HUES48 (cell line): ENCODE results near the gene VPS9D1.
"Not testable (repeated sequence)": the region's sequence is repeated elsewhere in the genome, so short reads cannot be mapped to it uniquely, and the experiment has no call there.

Experiments used
- H3K27ac ChIP-seq: one replicate; pipeline ENCODE4 v1.7.0; 2013; ENCODE audit warnings: low read depth, low read length, inconsistent platforms
- H3K27me3 ChIP-seq: 2 replicates; pipeline ENCODE4 v1.6.1; 2013; ENCODE audit warnings: mild to moderate bottlenecking, low read length; ENCODE audit not compliant: control insufficient read depth, insufficient read depth
- H3K36me3 ChIP-seq: 2 replicates; pipeline ENCODE4 v1.6.1; 2013; ENCODE audit warnings: low read length; ENCODE audit not compliant: control insufficient read depth, insufficient read depth
- H3K4me1 ChIP-seq: 2 replicates; pipeline ENCODE4 v1.6.1; 2013; ENCODE audit warnings: mild to moderate bottlenecking, low read length; ENCODE audit not compliant: control insufficient read depth, insufficient read depth
- H3K4me3 ChIP-seq: 2 replicates; pipeline ENCODE4 v1.5.1; 2013; ENCODE audit warnings: mild to moderate bottlenecking, low read depth, low read length
- H3K9ac ChIP-seq: 2 replicates; pipeline ENCODE4 v1.6.1; 2013; ENCODE audit warnings: mild to moderate bottlenecking, low read depth, low read length, moderate library complexity
- H3K9me3 ChIP-seq: 2 replicates; pipeline ENCODE4 v1.6.1; 2013; ENCODE audit warnings: low read length; ENCODE audit not compliant: control insufficient read depth, insufficient read depth

The VPS9D1 gene

DNA sequence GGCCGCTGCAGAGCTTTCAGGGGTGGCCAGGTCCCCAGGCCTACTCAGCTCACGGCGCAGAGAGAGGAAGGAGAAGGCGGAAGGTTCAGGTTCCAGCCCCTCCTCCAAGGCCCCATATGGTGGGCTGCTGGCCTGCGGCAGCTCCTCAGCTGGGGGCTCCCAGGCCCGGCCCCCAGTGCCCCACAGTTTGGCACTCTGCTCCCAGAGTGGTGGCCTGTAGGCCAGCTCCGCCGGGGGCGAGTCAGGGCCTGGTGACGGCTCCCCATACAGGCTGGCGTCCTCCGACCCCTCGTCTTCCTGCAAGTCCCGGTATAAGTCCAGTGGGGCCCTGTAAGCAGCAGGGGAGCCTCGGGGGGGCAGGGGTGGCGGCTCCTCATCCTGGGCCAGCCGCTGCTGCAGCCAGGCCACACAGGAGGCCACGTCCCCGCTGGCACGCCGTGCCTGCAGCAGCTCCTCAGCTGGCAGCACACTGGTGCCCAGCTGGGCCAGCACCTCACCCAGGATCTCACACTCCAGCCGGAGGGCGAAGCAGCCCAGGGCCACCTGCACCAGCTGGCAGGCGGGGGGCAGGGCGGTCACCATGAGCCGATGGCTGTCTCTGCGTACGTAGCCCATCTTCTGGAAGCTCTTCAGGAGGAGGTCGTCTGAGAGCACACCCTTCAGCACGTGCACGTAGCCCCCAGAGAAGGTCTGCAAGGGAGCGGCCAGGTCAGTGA, 22.9 kb downstream of the VPS9D1 start:
- Histone ChIP-seq H3K36me3 (peaks cover 36% of the 10 kb centered on the region), H3K9ac (no peak overlapping the region), H3K27me3 (no peaks in the 10 kb centered on the region), H3K9me3 (no peaks in the 10 kb centered on the region), H3K4me1 (peaks cover 8% of the 10 kb centered on the region), H3K27ac (no peak overlapping the region), H3K4me3 (no peak overlapping the region)

DNA sequence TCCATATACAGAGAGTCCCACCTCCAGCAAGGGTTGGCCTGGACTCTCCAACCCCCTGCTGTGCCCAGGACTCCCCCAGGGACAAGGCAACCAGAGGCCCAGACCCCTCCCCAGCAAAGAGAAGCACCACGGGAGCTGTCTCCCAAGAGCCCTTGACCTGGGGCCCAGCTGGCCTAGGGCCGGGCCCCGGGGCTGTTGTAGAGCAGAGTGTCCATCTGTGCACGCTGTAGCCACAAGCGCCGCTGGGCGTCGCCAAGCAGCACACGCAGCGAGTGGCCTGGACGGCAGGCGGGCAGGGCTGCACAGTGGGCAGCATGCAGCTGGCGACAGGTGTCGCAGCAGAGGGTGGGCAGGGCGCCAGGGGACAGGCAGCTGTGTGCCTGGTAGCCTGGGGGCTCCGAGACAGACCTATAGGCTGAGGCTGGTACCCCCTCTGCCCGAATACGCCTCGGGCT, 23.5 kb downstream of the VPS9D1 start:
- no peaks in the 10 kb centered on the region for H3K9me3 ChIP-seq
- peaks cover 40% of the 10 kb centered on the region for H3K36me3 ChIP-seq
- H3K27ac ChIP-seq, result no peak overlapping the region
- peaks cover 8% of the 10 kb centered on the region for H3K4me1 ChIP-seq
- H3K4me3 ChIP-seq, result no peak overlapping the region
- no peaks in the 10 kb centered on the region for H3K27me3 ChIP-seq
- no peak overlapping the region for H3K9ac ChIP-seq

DNA sequence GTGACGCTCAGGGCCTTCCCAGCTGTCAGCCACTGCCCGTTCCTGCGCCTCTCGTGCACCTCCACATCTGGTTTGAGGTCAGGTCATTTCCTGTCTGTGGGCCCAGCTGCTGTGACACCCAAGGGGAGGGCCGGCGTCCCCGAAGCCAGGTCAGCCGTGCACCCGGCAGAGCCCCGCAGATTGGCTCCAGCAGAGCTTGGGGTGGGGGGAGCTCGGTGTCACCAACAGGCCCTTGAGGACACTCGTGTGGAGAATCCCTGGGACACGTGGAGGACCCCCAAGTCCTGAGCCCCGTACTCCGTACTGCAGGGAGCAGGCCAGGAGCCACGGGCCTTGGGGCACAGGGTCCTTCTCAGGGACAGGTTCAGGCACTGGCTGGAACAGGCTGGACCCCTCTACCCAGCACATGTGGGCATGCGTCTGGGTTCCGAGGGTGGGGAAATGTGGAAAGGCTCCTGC, 24.0 kb downstream of the VPS9D1 start:
- no peaks in the 10 kb centered on the region for H3K27me3 ChIP-seq
- no peak overlapping the region for H3K9ac ChIP-seq
- no peak overlapping the region for H3K4me3 ChIP-seq
- H3K4me1 ChIP-seq, result peaks cover 8% of the 10 kb centered on the region
- no peak overlapping the region for H3K27ac ChIP-seq
- no peaks in the 10 kb centered on the region for H3K9me3 ChIP-seq
- H3K36me3 ChIP-seq, result peaks cover 45% of the 10 kb centered on the region

GRCh38 chr16:89695875-89696669, 24.6 kb downstream of the VPS9D1 start:
- Histone ChIP-seq H3K36me3 (peaks cover 51% of the 10 kb centered on the region), H3K4me1 (peaks cover 8% of the 10 kb centered on the region), H3K9me3 (no peaks in the 10 kb centered on the region), H3K9ac (no peak overlapping the region), H3K27me3 (no peaks in the 10 kb centered on the region), H3K4me3 (no peak overlapping the region), H3K27ac (no peak overlapping the region)

- Histone ChIP-seq H3K9ac (no peak overlapping the region), H3K4me1 (peaks cover 3% of the 10 kb centered on the region; the same call in 1 of the 2 replicates), H3K27ac (peak overlapping the region; percentile 47)
Observed at GRCh38 chr16:89695086-89695874, 25.4 kb downstream of the VPS9D1 start.

GRCh38 chr16:89694784-89695085, 26.0 kb downstream of the VPS9D1 start:
- not testable (repeated sequence) for H3K4me1 ChIP-seq, H3K4me3 ChIP-seq, H3K9me3 ChIP-seq, H3K9ac ChIP-seq, H3K27me3 ChIP-seq
- H3K36me3 ChIP-seq, result peaks cover 58% of the 10 kb centered on the region
- H3K27ac ChIP-seq, result peak overlapping the region; percentile 47

More at GRCh38 chr16:89695086-89695874, 25.4 kb downstream of the VPS9D1 start:
- no peak overlapping the region for H3K4me3 ChIP-seq
- no peaks in the 10 kb centered on the region for H3K27me3 ChIP-seq
- H3K9me3 ChIP-seq, result no peaks in the 10 kb centered on the region
- H3K36me3 ChIP-seq, result peaks cover 55% of the 10 kb centered on the region

GRCh38 chr16:89693931-89694783, 26.5 kb downstream of the VPS9D1 start:
- Histone ChIP-seq H3K9ac (no peak overlapping the region), H3K27me3 (no peaks in the 10 kb centered on the region), H3K9me3 (no peaks in the 10 kb centered on the region), H3K36me3 (peaks cover 59% of the 10 kb centered on the region), H3K4me3 (no peak overlapping the region), H3K27ac (no peak overlapping the region), H3K4me1 (no peaks in the 10 kb centered on the region)

- peaks cover 62% of the 10 kb centered on the region for H3K36me3 ChIP-seq
- H3K4me1 ChIP-seq, result no peaks in the 10 kb centered on the region
- H3K27ac ChIP-seq, result no peak overlapping the region
Observed at GRCh38 chr16:89693289-89693731, 27.4 kb downstream of the VPS9D1 start.

GRCh38 chr16:89691986-89692569, 28.6 kb downstream of the VPS9D1 start:
- Histone ChIP-seq H3K9me3 (no peaks in the 10 kb centered on the region), H3K27ac (no peak overlapping the region), H3K36me3 (peaks cover 62% of the 10 kb centered on the region), H3K4me1 (no peaks in the 10 kb centered on the region; the same call in 1 of the 2 replicates), H3K27me3 (no peaks in the 10 kb centered on the region), H3K4me3 (no peak overlapping the region), H3K9ac (no peak overlapping the region)

More at GRCh38 chr16:89693289-89693731, 27.4 kb downstream of the VPS9D1 start:
- Histone ChIP-seq H3K4me3 (no peak overlapping the region), H3K9me3 (no peaks in the 10 kb centered on the region), H3K9ac (no peak overlapping the region), H3K27me3 (no peaks in the 10 kb centered on the region)
